NCI-H1694 treated with DMSO at 0.1 percent for 48 hours (cell line): Measurements from ENCODE around the gene LTBR.
A peak's percentile ranks its signal among the peaks of the same experiment; 100 is the strongest.

Experiments
- DNase-seq: peaks from one replicate; lab custom pipeline; 2025; lab: John Stamatoyannopoulos, UW

LTBR gene

DNA sequence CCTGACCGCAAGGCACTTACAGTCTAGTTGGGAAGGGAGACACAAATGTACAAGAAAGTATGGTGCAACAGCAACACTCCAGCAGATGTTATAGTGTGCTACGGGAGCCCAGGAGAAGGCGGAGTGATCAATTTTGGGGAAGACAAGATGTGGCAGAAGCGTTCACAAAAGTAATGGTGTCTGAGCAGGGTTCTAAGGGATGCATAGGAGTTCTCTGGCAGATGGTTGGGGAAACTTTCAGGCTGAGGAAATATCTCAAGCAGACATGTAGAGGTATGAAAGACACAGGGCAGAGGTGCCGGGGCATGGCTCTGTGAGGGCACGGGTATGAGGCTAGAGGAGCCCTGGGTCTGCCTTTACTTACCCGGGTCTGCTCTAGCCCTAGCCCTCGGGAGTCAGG, 37.0 kb upstream of the LTBR start:
- DNase-seq = no peak

DNA sequence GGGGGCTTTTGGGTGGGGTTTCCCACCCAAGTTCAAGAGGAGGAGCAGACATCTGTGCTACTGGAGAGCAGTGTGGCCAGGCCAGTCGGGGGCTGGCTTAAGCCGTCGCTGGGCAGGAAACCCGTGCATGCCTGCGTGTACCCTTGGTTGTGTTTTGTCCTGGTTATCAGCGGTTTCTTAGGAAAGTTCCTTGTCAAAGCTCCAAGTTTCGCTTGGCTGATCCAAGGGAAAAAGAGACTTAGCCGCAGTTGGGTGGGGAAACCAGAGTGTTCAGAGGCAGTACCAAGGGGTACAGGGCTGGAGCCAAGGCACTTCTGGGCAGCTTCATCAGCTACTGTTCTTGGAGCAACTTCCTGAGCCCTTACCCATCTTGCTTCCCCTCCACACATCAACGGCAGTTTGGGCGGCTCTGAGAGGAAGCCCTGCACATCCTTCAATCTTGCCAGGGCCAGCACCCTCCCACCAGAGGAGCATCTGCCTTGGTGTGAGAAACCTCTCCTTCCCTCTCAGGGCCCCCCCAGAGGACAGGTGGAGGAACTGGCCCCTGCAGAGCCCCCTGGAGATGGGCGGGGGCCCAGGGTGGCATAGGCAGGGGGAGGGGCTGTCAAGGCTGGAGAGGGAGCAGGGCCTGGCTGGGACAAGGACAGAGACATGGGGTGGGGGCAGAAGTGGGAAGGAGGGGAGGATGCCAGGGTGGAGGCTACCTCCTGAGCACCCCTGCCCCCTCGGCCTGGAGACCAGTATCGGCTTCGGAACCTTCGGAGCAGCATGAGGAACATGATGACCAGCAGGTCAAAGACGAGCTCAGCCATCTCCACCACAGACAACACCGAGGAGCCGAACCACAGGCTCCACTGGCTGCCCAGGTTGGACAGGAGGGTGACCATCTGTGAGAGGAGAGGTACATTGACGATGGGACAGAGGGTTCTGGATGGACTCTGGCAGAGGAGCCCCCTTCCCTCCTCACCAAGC, 36.3 kb upstream of the LTBR start:
- no peak for DNase-seq

DNA sequence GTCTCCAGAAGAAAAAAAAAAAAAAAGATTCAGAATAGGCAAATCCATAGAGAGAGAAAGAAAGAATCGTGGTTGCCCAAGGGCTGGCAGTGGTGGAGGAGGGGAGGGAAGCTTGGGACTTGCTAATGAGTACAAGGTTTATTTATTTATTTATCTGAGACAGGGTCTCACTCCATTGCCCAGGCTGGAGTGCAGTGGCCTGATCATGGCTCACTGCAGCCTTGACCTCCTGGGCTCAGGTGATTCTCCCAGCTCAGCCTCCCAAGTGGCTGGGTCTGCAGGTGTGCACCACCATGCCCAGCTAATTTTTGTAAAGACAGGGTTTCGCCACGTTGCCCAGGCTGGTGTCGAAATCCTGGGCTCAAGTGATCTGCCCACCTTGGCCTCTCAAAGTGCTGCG, 32.3 kb upstream of the LTBR start:
- DNase-seq = no peak

GRCh38 chr12:6352193-6353173, 31.5 kb upstream of the LTBR start:
- no peak for DNase-seq

DNA sequence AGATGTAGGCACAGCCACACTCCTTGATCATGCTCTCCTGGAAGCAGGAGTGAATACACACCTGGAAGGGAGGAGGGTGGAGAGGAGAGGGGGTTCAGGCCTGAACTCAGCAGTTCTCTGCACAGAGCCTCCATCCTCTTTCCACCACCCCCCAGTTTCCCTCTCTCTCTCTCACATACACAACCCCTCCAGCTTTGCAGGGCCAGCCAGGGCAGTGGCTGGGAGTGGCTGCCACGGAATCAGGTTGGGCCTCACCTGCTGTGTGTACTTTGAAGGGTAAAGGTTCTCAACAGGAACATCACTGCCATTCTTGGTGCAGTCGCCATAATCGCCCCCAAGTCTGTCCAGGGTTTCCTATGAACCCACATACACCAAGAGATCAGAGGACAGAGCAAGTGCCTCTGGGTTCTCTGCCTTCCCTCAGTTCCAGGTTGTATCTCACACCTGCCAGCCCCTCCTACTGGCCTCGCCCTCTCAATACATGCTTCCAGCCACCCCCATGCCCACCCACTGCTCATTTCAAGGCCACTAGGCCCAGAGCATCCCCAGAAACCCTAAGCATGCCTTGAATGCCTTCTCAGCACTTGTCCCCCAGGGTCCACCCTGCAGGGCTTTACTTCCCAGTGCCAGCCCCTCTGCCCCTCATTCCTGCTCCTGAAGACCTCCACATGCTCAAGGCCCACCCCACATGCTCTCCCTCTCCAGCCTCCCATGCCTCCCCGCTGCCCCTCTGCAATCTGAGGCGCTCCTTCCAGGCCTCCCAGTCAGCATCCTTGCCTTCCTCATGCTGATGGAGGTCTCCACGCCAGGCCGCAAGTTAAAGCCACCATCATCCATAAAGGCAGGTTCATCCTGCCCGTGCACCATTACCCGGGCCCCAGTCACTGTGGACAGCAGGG, 29.2 kb upstream of the LTBR start:
- no peak for DNase-seq

GRCh38 chr12:6355491-6356373, 28.2 kb upstream of the LTBR start:
- DNase-seq = no peak

DNA sequence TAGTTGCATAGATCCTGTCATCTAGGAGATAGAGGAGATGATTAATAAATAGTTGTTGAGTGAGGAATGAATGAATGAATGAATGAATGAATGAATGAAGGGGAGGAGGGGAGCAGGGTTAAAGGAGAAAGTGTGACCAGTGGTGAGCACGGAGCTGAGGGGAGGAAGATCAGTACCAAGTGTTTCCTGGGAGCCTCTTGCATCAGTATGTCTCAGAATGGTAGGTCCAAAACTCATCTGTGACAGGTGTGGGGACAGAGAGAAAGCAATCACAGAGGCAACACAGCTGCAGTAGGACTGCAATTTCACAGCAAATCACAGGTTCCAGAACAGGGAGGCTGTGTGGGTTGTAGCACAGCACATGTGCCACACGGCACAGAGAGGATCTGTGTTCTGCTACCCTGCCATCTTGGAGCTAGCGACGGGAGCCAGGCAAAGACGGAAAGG, 27.6 kb upstream of the LTBR start:
- no peak for DNase-seq

GRCh38 chr12:6358881-6359280, 25.1 kb upstream of the LTBR start:
- DNase-seq = no peak

DNA sequence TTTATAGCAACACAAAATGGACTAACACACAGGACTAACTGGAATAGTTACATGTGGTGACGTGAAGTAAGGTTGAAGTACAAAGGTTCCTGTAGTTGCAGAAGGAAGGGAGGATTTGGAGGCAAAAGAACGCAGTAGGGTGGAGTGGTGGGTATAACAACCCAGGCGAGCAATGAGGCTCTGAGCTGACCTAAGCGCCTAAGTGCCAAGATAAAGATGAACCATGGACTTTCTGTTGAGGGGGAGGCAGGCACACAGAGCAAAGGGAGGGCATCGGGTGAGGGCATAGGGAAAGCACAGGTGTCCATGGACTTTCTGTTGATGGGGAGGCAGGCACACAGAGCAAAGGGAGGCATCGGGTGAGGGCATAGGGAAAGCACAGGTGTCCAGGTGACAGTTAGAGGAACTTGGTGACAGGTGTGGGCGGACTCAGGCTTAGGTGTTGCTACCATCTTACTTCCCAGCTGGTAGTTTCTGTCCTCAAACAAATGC, 23.8 kb upstream of the LTBR start:
- no peak for DNase-seq

DNA sequence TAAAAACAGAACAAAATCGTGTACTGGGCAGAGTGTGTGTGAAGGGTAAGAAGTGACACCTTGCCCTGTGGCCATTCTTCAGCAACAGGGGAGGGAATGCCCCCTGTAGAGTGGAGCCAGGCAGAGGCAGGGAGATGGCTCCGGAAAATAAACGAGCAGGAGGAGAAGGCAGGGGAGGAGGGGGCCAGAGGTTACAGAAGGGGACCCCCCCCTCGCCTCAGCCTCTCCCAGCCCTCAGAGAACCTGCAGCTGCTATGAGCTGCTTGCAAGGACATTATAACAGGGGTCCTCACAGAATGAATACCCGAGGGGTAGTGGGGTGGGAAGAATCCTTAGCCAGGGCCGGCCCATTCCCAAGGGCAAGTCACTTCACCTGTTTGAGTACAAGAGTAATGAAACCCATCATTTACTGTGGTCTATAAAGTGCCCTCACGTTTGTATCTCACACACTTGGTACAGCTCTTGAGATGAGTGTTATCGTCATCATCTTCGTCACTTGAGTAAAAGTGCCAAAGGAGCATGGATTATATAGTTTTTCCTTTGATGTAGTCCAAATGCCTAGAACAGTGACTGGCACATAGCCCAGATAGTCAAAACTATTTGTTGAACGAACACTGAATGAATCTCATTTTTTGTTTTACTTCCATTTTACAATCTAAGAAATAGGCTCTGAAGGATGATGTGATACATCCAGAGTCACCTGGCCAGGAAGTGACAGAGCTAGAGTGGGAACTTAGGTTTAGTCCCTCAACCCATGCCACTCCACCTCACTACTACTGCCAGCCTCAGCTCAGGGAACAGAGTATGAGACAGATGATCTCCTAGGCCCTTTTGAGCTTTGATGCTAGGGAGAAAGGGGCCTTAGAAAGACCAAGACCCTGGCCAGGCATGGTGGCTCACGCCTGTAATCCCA, 23.1 kb upstream of the LTBR start:
- DNase-seq = no peak

DNA sequence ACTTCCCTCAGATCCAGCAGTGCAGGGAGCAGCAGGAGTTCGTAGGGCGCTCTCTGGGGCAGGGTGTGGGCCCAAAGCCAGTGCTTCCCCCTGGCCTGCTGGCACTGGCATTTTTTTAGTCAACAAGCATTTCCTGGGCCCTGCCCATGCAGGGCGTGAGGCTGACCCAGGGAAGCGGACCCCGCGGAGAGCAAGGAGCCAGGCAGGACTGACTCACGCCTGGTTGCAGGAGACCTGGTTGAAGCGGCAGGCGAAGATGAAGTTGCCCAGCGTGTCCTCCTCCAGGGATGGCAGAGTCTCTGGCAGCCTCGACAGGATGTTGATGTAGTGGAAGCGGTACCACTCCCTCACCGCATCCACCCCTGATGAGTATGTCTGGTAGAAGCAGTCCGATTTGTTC, 22.1 kb upstream of the LTBR start:
- no peak for DNase-seq

- no peak for DNase-seq
These were observed 21.6 kb upstream of the LTBR start for GRCh38 chr12:6362403-6362802.

DNA sequence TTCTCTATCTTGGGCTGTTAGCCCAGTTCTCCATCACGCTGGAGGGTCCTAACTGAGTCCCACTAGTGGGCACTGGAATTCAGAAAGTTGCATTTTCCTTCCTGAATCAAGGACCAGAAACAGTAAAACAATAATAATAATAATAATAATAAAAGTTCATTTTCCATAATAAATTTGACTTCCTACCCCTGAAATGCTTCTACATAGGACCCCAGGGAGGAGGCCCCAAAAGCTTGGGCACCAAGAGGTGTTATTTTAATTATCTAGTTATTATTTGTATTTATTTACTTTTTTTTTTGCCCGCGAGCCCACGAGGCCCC, 21.0 kb upstream of the LTBR start:
- no peak for DNase-seq

GRCh38 chr12:6363330-6364043, 20.5 kb upstream of the LTBR start:
- no peak for DNase-seq

DNA sequence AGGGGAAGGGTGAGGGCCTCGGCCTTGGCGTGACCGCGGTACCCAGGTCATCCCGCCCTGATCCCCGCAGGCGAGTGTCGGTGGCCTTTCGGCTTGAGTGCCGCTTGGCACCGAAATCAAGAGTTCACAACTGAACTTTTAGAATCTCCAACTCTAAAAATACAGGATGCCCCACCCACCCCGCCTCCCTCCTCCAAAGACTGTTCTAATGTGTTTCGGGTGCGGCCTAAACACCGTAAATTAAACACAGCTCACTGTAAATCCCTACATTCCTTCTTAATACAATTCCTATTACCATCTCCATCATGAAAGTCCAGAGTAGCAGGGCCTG, 20.0 kb upstream of the LTBR start:
- DNase-seq = no peak

GRCh38 chr12:6367065-6367968, 16.6 kb upstream of the LTBR start:
- DNase-seq = peak; percentile 12

GRCh38 chr12:6367969-6368892, 15.7 kb upstream of the LTBR start:
- no peak for DNase-seq
